ENCODE measurements around the gene FANCG.

The FANCG gene

GRCh38 chr9:35108461-35108860 lies 28.7 kb upstream of the FANCG start:
- H3K36me3 Mint-ChIP-seq (ENCODE audit: low read depth), result peaks cover 81% of the 10 kb centered on the region
- no peak overlapping the region for H3K4me3 Mint-ChIP-seq
- H3K27me3 Mint-ChIP-seq, result no peaks in the 10 kb centered on the region
- intact Hi-C loops (cut with micrococcal nuclease), result no loop called here
- H3K4me1 Mint-ChIP-seq (ENCODE audit: low read depth), result peaks cover 81% of the 10 kb centered on the region
- no peaks in the 10 kb centered on the region for H3K9me3 Mint-ChIP-seq
- H3K27ac Mint-ChIP-seq, result peak overlapping the region; percentile 88

GRCh38 chr9:35107297-35108290 lies 27.9 kb upstream of the FANCG start:
- Mint-ChIP-seq H3K4me1 (ENCODE audit: low read depth) (peaks cover 81% of the 10 kb centered on the region), H3K27ac (no peak overlapping the region)
- intact Hi-C loops (cut with micrococcal nuclease), result no loop called here

GRCh38 chr9:35106343-35106730 lies 26.6 kb upstream of the FANCG start:
- peak overlapping the region; percentile 59 for H3K27ac Mint-ChIP-seq
- H3K36me3 Mint-ChIP-seq (ENCODE audit: low read depth), result peaks cover 90% of the 10 kb centered on the region
- no peaks in the 10 kb centered on the region for H3K27me3 Mint-ChIP-seq
- H3K4me3 Mint-ChIP-seq, result no peak overlapping the region
- intact Hi-C loops (cut with micrococcal nuclease), result no loop called here
- H3K4me1 Mint-ChIP-seq (ENCODE audit: low read depth), result peaks cover 83% of the 10 kb centered on the region
- H3K9me3 Mint-ChIP-seq, result no peaks in the 10 kb centered on the region

More at GRCh38 chr9:35107297-35108290, 27.9 kb upstream of the FANCG start:
- Mint-ChIP-seq H3K9me3 (no peaks in the 10 kb centered on the region), H3K4me3 (no peak overlapping the region), H3K36me3 (ENCODE audit: low read depth) (peaks cover 86% of the 10 kb centered on the region), H3K27me3 (no peaks in the 10 kb centered on the region)

- Mint-ChIP-seq H3K9me3 (no peaks in the 10 kb centered on the region), H3K27me3 (no peaks in the 10 kb centered on the region), H3K27ac (peak overlapping the region; percentile 59), H3K4me1 (ENCODE audit: low read depth) (peaks cover 83% of the 10 kb centered on the region), H3K4me3 (no peak overlapping the region), H3K36me3 (ENCODE audit: low read depth) (peaks cover 90% of the 10 kb centered on the region)
- intact Hi-C loops (cut with micrococcal nuclease), result no loop called here
Measured at GRCh38 chr9:35105571-35106342, 26.0 kb upstream of the FANCG start.

GRCh38 chr9:35105126-35105525 lies 25.4 kb upstream of the FANCG start:
- Mint-ChIP-seq H3K4me1 (ENCODE audit: low read depth) (peaks cover 76% of the 10 kb centered on the region), H3K4me3 (no peak overlapping the region), H3K27me3 (no peaks in the 10 kb centered on the region), H3K27ac (no peak overlapping the region), H3K36me3 (ENCODE audit: low read depth) (peaks cover 90% of the 10 kb centered on the region), H3K9me3 (no peaks in the 10 kb centered on the region)
- intact Hi-C loops (cut with micrococcal nuclease), result no loop called here

- Mint-ChIP-seq H3K27ac (peak overlapping the region; percentile 93), H3K36me3 (ENCODE audit: low read depth) (peaks cover 91% of the 10 kb centered on the region)
Measured at GRCh38 chr9:35104586-35104985, 24.8 kb upstream of the FANCG start.

GRCh38 chr9:35103660-35104191 lies 24.0 kb upstream of the FANCG start:
- Mint-ChIP-seq H3K36me3 (ENCODE audit: low read depth) (peaks cover 90% of the 10 kb centered on the region), H3K27ac (peak overlapping the region; percentile 93)
- intact Hi-C loops (cut with micrococcal nuclease), result loop anchor here (1.0 to 5.0 kb wide), 3 partner anchors 8 to 629 kb away; partner anchors contain the start of genes CREB3 and TLN1

More at GRCh38 chr9:35104586-35104985, 24.8 kb upstream of the FANCG start:
- H3K27me3 Mint-ChIP-seq, result no peaks in the 10 kb centered on the region
- no peak overlapping the region for H3K4me3 Mint-ChIP-seq
- no peaks in the 10 kb centered on the region for H3K9me3 Mint-ChIP-seq
- intact Hi-C loops (cut with micrococcal nuclease), result loop anchor here (5.0 kb wide), 1 partner anchor 628 kb away; the partner anchor contains the start of genes CREB3 and TLN1
- H3K4me1 Mint-ChIP-seq (ENCODE audit: low read depth), result peaks cover 71% of the 10 kb centered on the region

GRCh38 chr9:35102769-35103659 lies 23.3 kb upstream of the FANCG start, which contains the start of gene STOML2:
Gene STOML2, minus strand, starts transcription at chr9:35103131. Its CDS starts 37 bp downstream, at chr9:35103094.
- Mint-ChIP-seq H3K4me1 (ENCODE audit: low read depth) (peaks cover 58% of the 10 kb centered on the region), H3K27me3 (no peaks in the 10 kb centered on the region), H3K36me3 (ENCODE audit: low read depth) (peaks cover 83% of the 10 kb centered on the region), H3K4me3 (peak within 1 kb of the TSS; percentile 98), H3K27ac (peak within 1 kb of the TSS; percentile 93), H3K9me3 (no peaks in the 10 kb centered on the region)
- intact Hi-C loops (cut with micrococcal nuclease), result loop anchor here (1.0 to 5.0 kb wide), 3 partner anchors 8 to 629 kb away; partner anchors contain the start of genes CREB3 and TLN1

More at GRCh38 chr9:35103660-35104191, 24.0 kb upstream of the FANCG start:
- Mint-ChIP-seq H3K4me3 (peak overlapping the region; percentile 98), H3K4me1 (ENCODE audit: low read depth) (peaks cover 62% of the 10 kb centered on the region), H3K27me3 (no peaks in the 10 kb centered on the region), H3K9me3 (no peaks in the 10 kb centered on the region)

- Mint-ChIP-seq H3K27me3 (no peaks in the 10 kb centered on the region), H3K27ac (peak overlapping the region; percentile 93), H3K9me3 (no peaks in the 10 kb centered on the region), H3K4me3 (peak overlapping the region; percentile 98), H3K4me1 (ENCODE audit: low read depth) (peaks cover 63% of the 10 kb centered on the region), H3K36me3 (ENCODE audit: low read depth) (peaks cover 77% of the 10 kb centered on the region)
- intact Hi-C loops (cut with micrococcal nuclease), result loop anchor here (5.0 kb wide), 1 partner anchor 630 kb away; the partner anchor contains the start of genes CREB3 and TLN1
Measured at GRCh38 chr9:35102465-35102768, 22.7 kb upstream of the FANCG start.

- H3K4me1 Mint-ChIP-seq (ENCODE audit: low read depth), result peaks cover 46% of the 10 kb centered on the region
- H3K4me3 Mint-ChIP-seq, result no peak overlapping the region
- H3K36me3 Mint-ChIP-seq (ENCODE audit: low read depth), result peaks cover 60% of the 10 kb centered on the region
- H3K27me3 Mint-ChIP-seq, result no peaks in the 10 kb centered on the region
- intact Hi-C loops (cut with micrococcal nuclease), result loop anchor here (2.0 kb wide), 1 partner anchor 17 kb away; no protein-coding TSS in a partner anchor
- H3K9me3 Mint-ChIP-seq, result no peaks in the 10 kb centered on the region
- H3K27ac Mint-ChIP-seq, result peak overlapping the region; percentile 17
Measured at GRCh38 chr9:35097573-35097972, 17.8 kb upstream of the FANCG start.

- Mint-ChIP-seq H3K4me3 (peak within 1 kb of the TSS; percentile 78), H3K27me3 (no peaks in the 10 kb centered on the region), H3K9me3 (no peaks in the 10 kb centered on the region), H3K36me3 (ENCODE audit: low read depth) (peaks cover 62% of the 10 kb centered on the region), H3K27ac (peak within 1 kb of the TSS; percentile 92), H3K4me1 (ENCODE audit: low read depth) (peaks cover 33% of the 10 kb centered on the region)
- intact Hi-C loops (cut with micrococcal nuclease), result loop anchor here (1.0 to 2.0 kb wide), 3 partner anchors 15 to 197 kb away; no protein-coding TSS in a partner anchor
Measured at GRCh38 chr9:35096035-35096849, 16.5 kb upstream of the FANCG start, which contains the start of gene PIGO. Gene PIGO, minus strand, starts transcription at chr9:35096591. Its CDS starts 1,026 bp downstream, at chr9:35095565.

- Mint-ChIP-seq H3K9me3 (no peaks in the 10 kb centered on the region), H3K27ac (no peak overlapping the region), H3K36me3 (ENCODE audit: low read depth) (peaks cover 82% of the 10 kb centered on the region), H3K27me3 (no peaks in the 10 kb centered on the region), H3K4me3 (no peak overlapping the region), H3K4me1 (ENCODE audit: low read depth) (peaks cover 23% of the 10 kb centered on the region)
- intact Hi-C loops (cut with micrococcal nuclease), result no loop called here
Measured at GRCh38 chr9:35091536-35091935, 11.8 kb upstream of the FANCG start.
